K562 (cell line): Measurements from ENCODE around the gene CYB5RL. TPM values are rescaled to one million over a fixed set of nuclear protein-coding genes. Genes with fewer than 3 reads are reported as not detected.

Experiments
- ATAC-seq: fragments of 200-7000 bp; cut with Tn5 transposase; 3 replicates; pipeline ENCODE4 v1.9.1; 2020; ENCODE audit warnings: moderate library complexity
- BruUV-seq: library from RNA; stranded (reverse); fragments of 400-500 nt; replicated peaks from 2 replicates; lab custom pipeline; 2021; lab: Mats Ljungman, UMichigan
- CTCF ChIA-PET: fragments of 300-600 bp; formaldehyde crosslinking; extraction: SDS; loops from one replicate; lab custom pipeline; 2021; ENCODE audit warnings: low intra/inter-chr PET ratio; lab: Yijun Ruan, JAX
- POLR2A ChIA-PET: fragments of 300-600, 350-650 bp; sonication (Branson Sonifier 250); formaldehyde crosslinking; extraction: SDS; loops from one replicate; lab custom pipeline; 2021; ENCODE audit warnings: antibody characterized with exemption, inconsistent platforms; lab: Yijun Ruan, JAX
- DNase-seq, 4 experiments: peaks; one replicate each; pipeline versions ENCODE4 v3.0.0 to v3.0.0-alpha.2; 2011 to 2018; ENCODE audit warnings: low spot score in 3 of 4, mixed read lengths in 3 of 4; ENCODE audit errors: extremely low read depth in 1 of 4
- FAIRE-seq: peaks from 2 replicates; lab custom pipeline; 2011; peaks lifted over from hg19 to GRCh38; lab: Jason Lieb, UNC
- H2AFZ ChIP-seq: 2 replicates; pipeline ENCODE4 v1.6.0; 2011; ENCODE audit warnings: low read depth, low read length, control low read depth, inconsistent platforms
- H3K27ac ChIP-seq: fragments of 200-600 bp; 3 replicates; pipeline ENCODE4 v1.8.0; 2011; ENCODE audit warnings: low read depth, mild to moderate bottlenecking, control low read depth, inconsistent platforms, low read length, moderate library complexity, mixed read lengths; ENCODE audit errors: extremely low read depth
- H3K27me3 ChIP-seq, 2 experiments: fragments of 300-600 bp in 1 of 2; 2 replicates in 1 of 2; 3 replicates in 1 of 2; pipeline versions ENCODE4 v1.6.0 to v1.8.0; 2011; ENCODE audit warnings: inconsistent platforms in 2 of 2, low read length in 2 of 2, mild to moderate bottlenecking in 1 of 2, mixed read lengths in 1 of 2, moderate library complexity in 1 of 2; ENCODE audit not compliant: control insufficient read depth in 2 of 2, insufficient read depth in 2 of 2
- H3K36me3 ChIP-seq: fragments of 300-600 bp; 3 replicates; pipeline ENCODE4 v1.8.0; 2011; ENCODE audit warnings: mild to moderate bottlenecking, low read length, inconsistent platforms; ENCODE audit not compliant: control insufficient read depth, insufficient read depth
- H3K4me1 ChIP-seq, 2 experiments: fragments of 200-600 bp in 1 of 2; replicated peaks in 1 of 2; 2 replicates in 1 of 2; 3 replicates in 1 of 2; pipeline versions ENCODE4 v1.5.1 to v1.8.0; 2011; ENCODE audit warnings: inconsistent platforms in 2 of 2, low read length in 2 of 2, mild to moderate bottlenecking in 1 of 2, mixed read lengths in 1 of 2, moderate library complexity in 1 of 2; ENCODE audit not compliant: control insufficient read depth in 2 of 2, insufficient read depth in 2 of 2
- H3K4me2 ChIP-seq: 2 replicates; pipeline ENCODE4 v1.6.1; 2011; ENCODE audit warnings: low read length, control low read depth, inconsistent platforms, mixed read lengths; ENCODE audit not compliant: insufficient read depth
- H3K4me3 ChIP-seq: fragments of 200-600 bp; sonication (generic), shearing (Covaris generic); 2 replicates; pipeline ENCODE4 v1.5.1; 2016; ENCODE audit warnings: control low read depth, inconsistent platforms
- H3K79me2 ChIP-seq: fragments of 200-600 bp; 3 replicates; pipeline ENCODE4 v1.8.0; 2011; ENCODE audit warnings: low read length, inconsistent platforms; ENCODE audit not compliant: control insufficient read depth, insufficient read depth
- H3K9ac ChIP-seq, 2 experiments: 2 replicates each; pipeline versions ENCODE4 v1.6.0 to v1.6.1; 2011; ENCODE audit warnings: low read depth in 2 of 2, low read length in 2 of 2, control low read depth in 1 of 2, inconsistent platforms in 1 of 2, mild to moderate bottlenecking in 1 of 2, mixed read lengths in 1 of 2; ENCODE audit not compliant: insufficient read depth in 1 of 2
- H3K9me1 ChIP-seq: one replicate; pipeline ENCODE4 v1.6.0; 2011; ENCODE audit warnings: inconsistent platforms, mild to moderate bottlenecking, low read length, moderate library complexity; ENCODE audit not compliant: control insufficient read depth, insufficient read depth
- H3K9me3 ChIP-seq: replicated peaks from 2 replicates; pipeline ENCODE4 v1.5.1; 2011; ENCODE audit warnings: low read depth, low read length, inconsistent platforms; ENCODE audit not compliant: control insufficient read depth, insufficient read depth
- H4K20me1 ChIP-seq: replicated peaks from 2 replicates; pipeline ENCODE4 v1.6.1; 2011; ENCODE audit warnings: low read length, inconsistent platforms, mixed read lengths; ENCODE audit not compliant: control insufficient read depth, insufficient read depth
- CTBP1 ChIP-seq: fragments of 450-650 bp; IDR thresholded peaks from 2 replicates; pipeline ENCODE4 v1.6.1; 2016; ENCODE audit warnings: borderline replicate concordance
- ELF4 ChIP-seq: fragments of 450-650 bp; formaldehyde crosslinking; IDR thresholded peaks from 2 replicates; pipeline ENCODE4 v1.4.0; 2022; ENCODE audit warnings: missing genetic modification characterization
- GATAD2B ChIP-seq: fragments of 450-650 bp; IDR thresholded peaks from 2 replicates; pipeline ENCODE4 v1.6.1; 2017; ENCODE audit warnings: mild to moderate bottlenecking, borderline replicate concordance
- MAFF ChIP-seq: IDR thresholded peaks from 2 replicates; pipeline ENCODE4 v1.6.1; 2012; ENCODE audit warnings: low read length, improper control_type of control experiment
- MYBL2 ChIP-seq, 2 experiments: fragments of 450-650 bp in 1 of 2; sonication (generic) in 1 of 2; formaldehyde crosslinking in 1 of 2; IDR thresholded peaks; 2 replicates each; pipeline versions ENCODE4 v1.6.1 to v1.8.1; 2017 to 2022; ENCODE audit warnings: borderline replicate concordance in 1 of 2, inconsistent platforms in 1 of 2, low read depth in 1 of 2, mild to moderate bottlenecking in 1 of 2, missing genetic modification reagents in 1 of 2, moderate library complexity in 1 of 2
- NFRKB ChIP-seq: fragments of 450-650 bp; IDR thresholded peaks from 2 replicates; pipeline ENCODE4 v1.6.1; 2016; ENCODE audit warnings: low read depth
- PRMT5 ChIP-seq: sonication (generic); formaldehyde crosslinking; IDR thresholded peaks from 2 replicates; pipeline ENCODE4 v1.5.0; 2020; ENCODE audit warnings: missing genetic modification reagents
- RFX5 ChIP-seq: IDR thresholded peaks from 2 replicates; pipeline ENCODE4 v1.6.1; 2011; ENCODE audit warnings: low read depth, mild to moderate bottlenecking, improper control_type of control experiment, low read length
- TAL1 ChIP-seq: fragments of 450-650 bp; IDR thresholded peaks from 2 replicates; pipeline ENCODE4 v1.6.1; 2016; ENCODE audit warnings: mild to moderate bottlenecking
- WHSC1 ChIP-seq: IDR thresholded peaks from one replicate; pipeline ENCODE4 v1.6.1; 2012; ENCODE audit warnings: low read length, control low read depth, inconsistent platforms
- WGBS: fragments of 100-300 bp; shearing (Covaris generic); methylation state at CpG from one replicate; pipeline ENCODE4 v1.1.6; 2016; ENCODE audit warnings: low coverage, mixed read lengths; ENCODE audit not compliant: insufficient coverage; ENCODE audit errors: missing lambda C conversion rate; 5-methylcytosine and 5-hydroxymethylcytosine counted together
- in situ Hi-C: fragments of 300-500 bp; cut with MboI; formaldehyde crosslinking; loops from 4 replicates; pipeline ENCODE4 v1.15.0; 2018; ENCODE audit warnings: inconsistent platforms, mixed read lengths
- intact Hi-C: fragments of 100-400 bp; cut with micrococcal nuclease; formaldehyde crosslinking; loops from 2 replicates; pipeline ENCODE4 v1.14.2; 2022
- polyA plus RNA-seq, 8 experiments: library from polyadenylated mRNA; depleted of rRNA in 4 of 8; stranded (reverse) in 5 of 8; unstranded in 3 of 8; fragments of >200 nt; fragmentation: Nextera tagmentation in 2 of 8; fragmentation: Illumina TruSeq in 1 of 8; extraction: Ambion mirVana in 2 of 8; extraction: Trizol in 1 of 8; gene quantifications; 2 replicates each; pipeline versions ENCODE4 v1.2.1 to v1.2.3, GENCODE V29; 2011 to 2014; ENCODE audit warnings: inconsistent platforms in 1 of 8, missing spikeins in 1 of 8
- total RNA-seq, 7 experiments: library from RNA; depleted of rRNA in 6 of 7; stranded (reverse); fragments of >200 nt in 6 of 7; fragmentation: Illumina TruSeq in 2 of 7; extraction: Trizol in 2 of 7; gene quantifications; 2 replicates each; pipeline versions ENCODE4 v1.2.1 to v1.2.3, GENCODE V29; 2011 to 2021; ENCODE audit warnings: low replicate concordance in 1 of 7

Gene CYB5RL
- total and polyA plus RNA-seq, 9 of the 15 experiments (the other 6 are each of a cell fraction or from before 2014, with no cell fraction given): 7.9 to 18.0 (median 11.2) TPM

GRCh38 chr1:54178296-54179070 lies 21.3 kb downstream of the CYB5RL start:
- Histone ChIP-seq H3K27me3 (no peaks in the 10 kb centered on the region), H3K9me3 (no peaks in the 10 kb centered on the region), H3K27ac (no peak overlapping the region), H2AFZ (no peak overlapping the region), H3K4me3 (no peak overlapping the region), H3K4me1 (no peaks in the 10 kb centered on the region), H3K9ac (0 out of 4 replicates have a peak overlapping the region, but pooled peaks of 1 of the 2 experiments have one; percentile 10), H3K36me3 (peaks cover 22% of the 10 kb centered on the region; the same call in 2 of the 3 replicates), H4K20me1 (no peaks in the 10 kb centered on the region), H3K4me2 (no peak overlapping the region), H3K79me2 (no peaks in the 10 kb centered on the region), H3K9me1 (no peaks in the 10 kb centered on the region)
- DNase-seq (no peak), FAIRE-seq (no peak), ATAC-seq (no peak)
- TF ChIP-seq PRMT5 (CRISPR knock-in tag): no peak
- no peak for TF ChIP-seq NFRKB
- TF ChIP-seq MYBL2 (IDR thresholded peaks at IDR 0.05; ENCODE audit: low read depth): no peak
- no peak for TF ChIP-seq MYBL2 (CRISPR knock-in tag; IDR thresholded peaks at IDR 0.05; ENCODE audit: borderline replicate concordance)
- no peak for TF ChIP-seq ELF4 (CRISPR knock-in tag)
- TF ChIP-seq CTBP1: no peak
- no peak for TF ChIP-seq TAL1
- no peak for TF ChIP-seq GATAD2B
- TF ChIP-seq RFX5: no peak
- TF ChIP-seq MAFF: no peak
- no peak for TF ChIP-seq WHSC1
- in situ Hi-C loops (no loop called here), intact Hi-C loops (no loop called here)
- CTCF ChIA-PET: no interaction called here
- WGBS: 54% methylated on average over 9 of the region's 9 CpGs
- POLR2A ChIA-PET: interaction anchor here (0.7 to 1.6 kb wide), 4 partner anchors 11 to 258 kb away, joined by 3 read pairs; partner anchors contain the start of gene MRPL37
- BruUV-seq: no TSS peak
